ENCODE results near the gene CCDC186. TPM values are rescaled to one million over a fixed set of nuclear protein-coding genes. Genes with fewer than 3 reads are reported as not detected.

The CCDC186 gene
- polyA plus RNA-seq, 1 donor from 2014 or later: 24.2 TPM

GRCh38 chr10:114138581-114138980 lies 35.4 kb downstream of the CCDC186 start:
- Histone ChIP-seq H2AFZ (ENCODE audit: low read depth, low read length) (no peak overlapping the region), H3K79me2 (replicated peaks; ENCODE audit: insufficient read depth, low read length) (no peaks in the 10 kb centered on the region), H3K27me3 (ENCODE audit: insufficient read depth, low read depth, low read length) (no peaks in the 10 kb centered on the region), H3F3A (ENCODE audit: insufficient read depth, low read length, poor library complexity, severe bottlenecking) (no peaks in the 10 kb centered on the region), H3K9me3 (ENCODE audit: low read length) (no peaks in the 10 kb centered on the region), H3K4me2 (ENCODE audit: low read length) (no peak overlapping the region), H4K20me1 (ENCODE audit: insufficient read depth) (no peaks in the 10 kb centered on the region), H3K9me2 (ENCODE audit: insufficient read depth, low read length) (no peaks in the 10 kb centered on the region), H3K36me3 (ENCODE audit: insufficient read depth, low read length) (no peaks in the 10 kb centered on the region), H3K9ac (ENCODE audit: low read length) (no peak overlapping the region), H3K4me3 (ENCODE audit: low read length) (no peak overlapping the region), H3K27ac (ENCODE audit: low read length) (no peak overlapping the region)
- TF ChIP-seq RAD21 (conservative IDR thresholded peaks at IDR 0.05): no peak
- TF ChIP-seq POLR2AphosphoS5 (IDR thresholded peaks at IDR 0.05): no peak
- TF ChIP-seq SMC3 (conservative IDR thresholded peaks at IDR 0.05; ENCODE audit: poor library complexity): no peak
- no peak for TF ChIP-seq MXI1 (conservative IDR thresholded peaks at IDR 0.05; ENCODE audit: poor library complexity, severe bottlenecking)
- no peak for TF ChIP-seq REST (IDR thresholded peaks at IDR 0.05; ENCODE audit: borderline replicate concordance)
- no peak for TF ChIP-seq TAF1 (IDR thresholded peaks at IDR 0.05; ENCODE audit: low read depth)
- TF ChIP-seq EZH2 (IDR thresholded peaks at IDR 0.05; ENCODE audit: borderline replicate concordance, insufficient read depth, low read length, poor library complexity, severe bottlenecking): no peak
- no peak for TF ChIP-seq EP300 (conservative IDR thresholded peaks at IDR 0.05; ENCODE audit: poor library complexity, severe bottlenecking)
- TF ChIP-seq CTCF (IDR thresholded peaks at IDR 0.05; ENCODE audit: poor library complexity, severe bottlenecking): no peak

- no peak for TF ChIP-seq SMC3 (conservative IDR thresholded peaks at IDR 0.05; ENCODE audit: poor library complexity)
- no peak for TF ChIP-seq RAD21 (conservative IDR thresholded peaks at IDR 0.05)
- TF ChIP-seq CTCF (IDR thresholded peaks at IDR 0.05; ENCODE audit: poor library complexity, severe bottlenecking): no peak
- TF ChIP-seq TAF1 (IDR thresholded peaks at IDR 0.05; ENCODE audit: low read depth): no peak
- TF ChIP-seq EP300 (conservative IDR thresholded peaks at IDR 0.05; ENCODE audit: poor library complexity, severe bottlenecking): no peak
- TF ChIP-seq REST (IDR thresholded peaks at IDR 0.05; ENCODE audit: borderline replicate concordance): no peak
- no peak for TF ChIP-seq MXI1 (conservative IDR thresholded peaks at IDR 0.05; ENCODE audit: poor library complexity, severe bottlenecking)
- TF ChIP-seq EZH2 (IDR thresholded peaks at IDR 0.05; ENCODE audit: borderline replicate concordance, insufficient read depth, low read length, poor library complexity, severe bottlenecking): no peak
- no peak for TF ChIP-seq POLR2AphosphoS5 (IDR thresholded peaks at IDR 0.05)
- H3K4me2 ChIP-seq (ENCODE audit: low read length): no peak overlapping the region
- H3K79me2 ChIP-seq (replicated peaks; ENCODE audit: insufficient read depth, low read length): no peaks in the 10 kb centered on the region
- H3K4me3 ChIP-seq (ENCODE audit: low read length): no peak overlapping the region
- H2AFZ ChIP-seq (ENCODE audit: low read depth, low read length): no peak overlapping the region
- H3K36me3 ChIP-seq (ENCODE audit: insufficient read depth, low read length): peaks cover 17% of the 10 kb centered on the region
- H3K9me2 ChIP-seq (ENCODE audit: insufficient read depth, low read length): no peaks in the 10 kb centered on the region
- no peak overlapping the region for H3K27ac ChIP-seq (ENCODE audit: low read length)
- no peak overlapping the region for H3K9ac ChIP-seq (ENCODE audit: low read length)
- no peaks in the 10 kb centered on the region for H4K20me1 ChIP-seq (ENCODE audit: insufficient read depth)
- no peaks in the 10 kb centered on the region for H3K9me3 ChIP-seq (ENCODE audit: low read length)
- H3F3A ChIP-seq (ENCODE audit: insufficient read depth, low read length, poor library complexity, severe bottlenecking): no peaks in the 10 kb centered on the region
- no peaks in the 10 kb centered on the region for H3K27me3 ChIP-seq (ENCODE audit: insufficient read depth, low read depth, low read length)
Measured at GRCh38 chr10:114135476-114135875, 38.5 kb downstream of the CCDC186 start.
